Muscle of leg (tissue), 11 donors: Measurements from ENCODE around the gene ANTXR2. TPM values are rescaled to one million over a fixed set of nuclear protein-coding genes. Genes with fewer than 3 reads are reported as not detected.

Experiments
- DNase-seq: peaks from one replicate; pipeline ENCODE4 v3.0.0; 2013
- H3K27ac ChIP-seq: one replicate; pipeline ENCODE4 v1.5.1; 2013; ENCODE audit warnings: mild to moderate bottlenecking, low read length, control low read depth
- H3K27me3 ChIP-seq: one replicate; pipeline ENCODE4 v1.6.1; 2013; ENCODE audit warnings: low read length; ENCODE audit not compliant: control insufficient read depth, insufficient read depth
- H3K36me3 ChIP-seq: one replicate; pipeline ENCODE4 v1.6.1; 2013; ENCODE audit warnings: low read length; ENCODE audit not compliant: control insufficient read depth, insufficient read depth
- H3K4me1 ChIP-seq: one replicate; pipeline ENCODE4 v1.6.1; 2013; ENCODE audit warnings: low read length; ENCODE audit not compliant: control insufficient read depth, insufficient read depth
- H3K4me3 ChIP-seq: one replicate; pipeline ENCODE4 v1.5.1; 2013; ENCODE audit warnings: low read length, control low read depth
- H3K9me3 ChIP-seq: replicated peaks from 2 replicates; pipeline ENCODE4 v1.6.1; 2013; ENCODE audit warnings: low read depth, low read length; ENCODE audit not compliant: control insufficient read depth
- WGBS: methylation state at CpG from one replicate; pipeline ENCODE4 v1.1.5; 2013; ENCODE audit warnings: missing lambda C conversion rate; ENCODE audit not compliant: insufficient coverage; 5-methylcytosine and 5-hydroxymethylcytosine counted together
- polyA plus RNA-seq, 8 donors: library from polyadenylated mRNA; unstranded; fragments of 120-200 nt; gene quantifications; one replicate each; pipeline versions ENCODE4 v1.2.1 to v1.2.3, GENCODE V29; 2013; ENCODE audit warnings: inconsistent platforms in 1 of 8, low replicate concordance in 1 of 8; ENCODE audit not compliant: insufficient read length in 8 of 8, insufficient read depth in 1 of 8
- total RNA-seq: library from RNA; stranded (reverse); fragments of 120-200 nt; gene quantifications from one replicate; pipeline ENCODE4 v1.2.4, GENCODE V29; 2013

The ANTXR2 gene
- total and polyA plus RNA-seq, 9 donors: 72.7 to 135 (median 102) TPM

- Histone ChIP-seq H3K27ac (no peak overlapping the region), H3K4me1 (no peaks in the 10 kb centered on the region), H3K36me3 (peaks cover 24% of the 10 kb centered on the region), H3K9me3 (no peaks in the 10 kb centered on the region), H3K27me3 (no peaks in the 10 kb centered on the region), H3K4me3 (no peak overlapping the region)
- WGBS: no CpG with 5 or more reads among the region's 1 CpG
- DNase-seq: no peak
These were observed 60.7 kb downstream of the ANTXR2 start for GRCh38 chr4:80012291-80012690.

- Histone ChIP-seq H3K36me3 (peaks cover 21% of the 10 kb centered on the region), H3K9me3 (no peaks in the 10 kb centered on the region), H3K4me1 (no peaks in the 10 kb centered on the region), H3K27me3 (no peaks in the 10 kb centered on the region), H3K4me3 (no peak overlapping the region), H3K27ac (no peak overlapping the region)
- DNase-seq: peak; percentile 67
- no CpG with 5 or more reads among the region's 3 CpGs for WGBS
These were observed 61.3 kb downstream of the ANTXR2 start for GRCh38 chr4:80011636-80012236.

GRCh38 chr4:80010316-80010715, 62.7 kb downstream of the ANTXR2 start:
- no peak overlapping the region for H3K4me3 ChIP-seq
- no peaks in the 10 kb centered on the region for H3K9me3 ChIP-seq
- no peak for DNase-seq
- no peak overlapping the region for H3K27ac ChIP-seq
- no peaks in the 10 kb centered on the region for H3K27me3 ChIP-seq
- H3K4me1 ChIP-seq: no peaks in the 10 kb centered on the region
- H3K36me3 ChIP-seq: peaks cover 20% of the 10 kb centered on the region

GRCh38 chr4:80009806-80010205, 63.2 kb downstream of the ANTXR2 start:
- H3K4me3 ChIP-seq: no peak overlapping the region
- H3K36me3 ChIP-seq: peaks cover 20% of the 10 kb centered on the region
- no peaks in the 10 kb centered on the region for H3K27me3 ChIP-seq
- peak; percentile 60 for DNase-seq
- H3K9me3 ChIP-seq: no peaks in the 10 kb centered on the region
- no peaks in the 10 kb centered on the region for H3K4me1 ChIP-seq
- no peak overlapping the region for H3K27ac ChIP-seq

- Histone ChIP-seq H3K27ac (no peak overlapping the region), H3K36me3 (peaks cover 23% of the 10 kb centered on the region), H3K4me1 (no peaks in the 10 kb centered on the region), H3K27me3 (no peaks in the 10 kb centered on the region), H3K9me3 (peaks cover 7% of the 10 kb centered on the region), H3K4me3 (no peak overlapping the region)
- no peak for DNase-seq
- WGBS: no CpG with 5 or more reads among the region's 1 CpG
These were observed 64.1 kb downstream of the ANTXR2 start for GRCh38 chr4:80008971-80009370.

GRCh38 chr4:80008351-80008750, 64.7 kb downstream of the ANTXR2 start:
- Histone ChIP-seq H3K4me3 (no peak overlapping the region), H3K36me3 (peaks cover 20% of the 10 kb centered on the region), H3K27me3 (no peaks in the 10 kb centered on the region), H3K9me3 (peaks cover 7% of the 10 kb centered on the region), H3K4me1 (no peaks in the 10 kb centered on the region), H3K27ac (no peak overlapping the region)
- no CpG with 5 or more reads among the region's 3 CpGs for WGBS
- no peak for DNase-seq

GRCh38 chr4:80007745-80008149, 65.3 kb downstream of the ANTXR2 start:
- H3K36me3 ChIP-seq: peaks cover 17% of the 10 kb centered on the region
- H3K27ac ChIP-seq: no peak overlapping the region
- no CpG with 5 or more reads among the region's 3 CpGs for WGBS
- H3K4me3 ChIP-seq: no peak overlapping the region
- no peaks in the 10 kb centered on the region for H3K4me1 ChIP-seq
- no peaks in the 10 kb centered on the region for H3K27me3 ChIP-seq
- H3K9me3 ChIP-seq: peaks cover 7% of the 10 kb centered on the region
- DNase-seq: no peak

GRCh38 chr4:80006935-80007744, 65.9 kb downstream of the ANTXR2 start:
- WGBS: 80% methylated on average over 2 of the region's 5 CpGs

GRCh38 chr4:80005863-80006262, 67.2 kb downstream of the ANTXR2 start:
- Histone ChIP-seq H3K4me3 (no peak overlapping the region), H3K9me3 (peaks cover 7% of the 10 kb centered on the region), H3K36me3 (peaks cover 14% of the 10 kb centered on the region), H3K4me1 (no peaks in the 10 kb centered on the region), H3K27me3 (no peaks in the 10 kb centered on the region), H3K27ac (no peak overlapping the region)
- 100% methylated on average over 1 of the region's 3 CpGs for whole genome bisulfite sequencing
- DNase-seq: no peak

More at GRCh38 chr4:80006935-80007744, 65.9 kb downstream of the ANTXR2 start:
- H3K36me3 ChIP-seq: peaks cover 14% of the 10 kb centered on the region
- no peak overlapping the region for H3K27ac ChIP-seq
- no peaks in the 10 kb centered on the region for H3K27me3 ChIP-seq
- no peak overlapping the region for H3K4me3 ChIP-seq
- DNase-seq: no peak
- H3K4me1 ChIP-seq: no peaks in the 10 kb centered on the region
- peaks cover 7% of the 10 kb centered on the region for H3K9me3 ChIP-seq

- Histone ChIP-seq H3K4me1 (no peaks in the 10 kb centered on the region), H3K9me3 (peaks cover 7% of the 10 kb centered on the region), H3K4me3 (no peak overlapping the region), H3K27ac (no peak overlapping the region), H3K27me3 (no peaks in the 10 kb centered on the region), H3K36me3 (peaks cover 14% of the 10 kb centered on the region)
- DNase-seq: no peak
These were observed 68.7 kb downstream of the ANTXR2 start for GRCh38 chr4:80004319-80004718.
